Activated effector memory CD4-positive, alpha-beta T cell treated with anti-CD3 and anti-CD28 coated beads, Interleukin-2, amount 50 U/mL, for 16 hours (primary cell): ENCODE measurements around the gene MMS22L.

Experiments
- DNase-seq: peaks from one replicate; pipeline ENCODE4 v3.0.0-alpha.2; 2020

Gene MMS22L, protein sequence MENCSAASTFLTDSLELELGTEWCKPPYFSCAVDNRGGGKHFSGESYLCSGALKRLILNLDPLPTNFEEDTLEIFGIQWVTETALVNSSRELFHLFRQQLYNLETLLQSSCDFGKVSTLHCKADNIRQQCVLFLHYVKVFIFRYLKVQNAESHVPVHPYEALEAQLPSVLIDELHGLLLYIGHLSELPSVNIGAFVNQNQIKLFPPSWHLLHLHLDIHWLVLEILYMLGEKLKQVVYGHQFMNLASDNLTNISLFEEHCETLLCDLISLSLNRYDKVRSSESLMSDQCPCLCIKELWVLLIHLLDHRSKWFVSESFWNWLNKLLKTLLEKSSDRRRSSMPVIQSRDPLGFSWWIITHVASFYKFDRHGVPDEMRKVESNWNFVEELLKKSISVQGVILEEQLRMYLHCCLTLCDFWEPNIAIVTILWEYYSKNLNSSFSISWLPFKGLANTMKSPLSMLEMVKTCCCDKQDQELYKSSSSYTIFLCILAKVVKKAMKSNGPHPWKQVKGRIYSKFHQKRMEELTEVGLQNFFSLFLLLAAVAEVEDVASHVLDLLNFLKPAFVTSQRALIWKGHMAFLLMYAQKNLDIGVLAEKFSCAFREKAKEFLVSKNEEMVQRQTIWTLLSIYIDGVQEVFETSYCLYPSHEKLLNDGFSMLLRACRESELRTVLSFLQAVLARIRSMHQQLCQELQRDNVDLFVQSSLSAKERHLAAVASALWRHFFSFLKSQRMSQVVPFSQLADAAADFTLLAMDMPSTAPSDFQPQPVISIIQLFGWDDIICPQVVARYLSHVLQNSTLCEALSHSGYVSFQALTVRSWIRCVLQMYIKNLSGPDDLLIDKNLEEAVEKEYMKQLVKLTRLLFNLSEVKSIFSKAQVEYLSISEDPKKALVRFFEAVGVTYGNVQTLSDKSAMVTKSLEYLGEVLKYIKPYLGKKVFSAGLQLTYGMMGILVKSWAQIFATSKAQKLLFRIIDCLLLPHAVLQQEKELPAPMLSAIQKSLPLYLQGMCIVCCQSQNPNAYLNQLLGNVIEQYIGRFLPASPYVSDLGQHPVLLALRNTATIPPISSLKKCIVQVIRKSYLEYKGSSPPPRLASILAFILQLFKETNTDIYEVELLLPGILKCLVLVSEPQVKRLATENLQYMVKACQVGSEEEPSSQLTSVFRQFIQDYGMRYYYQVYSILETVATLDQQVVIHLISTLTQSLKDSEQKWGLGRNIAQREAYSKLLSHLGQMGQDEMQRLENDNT

DNA sequence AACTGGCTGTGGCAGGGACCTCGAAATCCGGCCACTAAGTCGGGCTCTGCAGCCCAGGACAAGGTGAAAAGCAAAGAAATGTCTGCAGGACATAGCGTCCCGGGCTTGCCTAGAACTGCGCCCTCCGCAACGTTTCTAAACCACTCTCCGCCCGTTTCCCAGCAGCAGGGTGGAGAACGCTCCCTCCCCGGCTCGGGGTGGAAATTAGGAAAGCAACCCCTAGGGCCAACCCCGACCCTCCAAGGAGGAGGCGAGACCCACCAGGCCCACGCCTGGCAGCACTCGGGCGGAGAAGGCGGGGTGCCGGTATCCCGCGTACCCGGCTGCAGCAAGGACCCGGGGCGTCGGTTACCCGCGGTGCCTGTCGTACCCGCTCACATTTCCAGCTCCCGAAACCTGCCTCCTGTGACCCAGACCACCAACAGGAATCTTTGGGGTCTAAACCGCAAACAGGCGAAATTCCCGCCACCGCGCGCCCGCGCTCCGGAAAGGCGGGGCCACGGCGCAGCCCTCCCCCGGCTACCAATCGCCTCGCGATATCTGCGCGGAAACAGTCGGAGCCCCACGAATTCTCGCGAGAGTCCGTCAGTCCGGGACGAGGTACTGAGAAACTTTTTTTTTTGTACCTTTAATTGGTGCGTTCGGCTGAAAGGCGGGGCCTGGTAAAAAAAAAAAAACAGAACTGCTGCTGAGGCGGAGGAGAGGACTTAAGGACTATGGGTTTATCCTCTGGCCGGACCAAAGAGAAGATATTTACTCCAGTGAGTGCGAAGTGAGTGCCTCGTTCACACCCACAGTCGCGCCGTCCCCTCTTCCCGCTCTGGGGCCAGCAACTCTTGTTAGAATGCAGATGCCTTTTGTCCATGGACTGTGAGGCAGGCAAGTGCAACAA is at the start of gene MMS22L:
Gene MMS22L, minus strand, starts transcription at position 491 of the 892 bp plus-strand sequence. CDS start 739 bp downstream, outside the sequence.
- peak; percentile 97 for DNase-seq

DNA sequence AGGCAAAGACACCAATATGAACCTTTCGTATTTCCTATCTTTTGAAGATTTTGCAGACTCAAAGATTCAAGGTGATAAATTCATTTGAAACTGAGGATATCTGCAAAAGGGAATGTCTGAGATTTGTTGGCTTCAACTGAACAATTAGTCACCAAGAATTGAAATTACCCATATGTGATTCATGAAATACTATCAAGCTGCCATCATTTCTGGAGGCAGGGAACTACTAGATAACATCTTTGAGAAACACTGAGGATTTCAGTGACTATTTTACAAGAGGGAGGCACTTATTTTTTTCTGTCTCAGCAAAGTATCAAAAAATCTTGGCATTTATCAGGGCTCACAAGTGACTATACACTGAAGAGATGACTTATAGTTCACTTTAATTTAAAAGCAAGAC is 39.8 kb upstream of the MMS22L start:
- no peak for DNase-seq

DNA sequence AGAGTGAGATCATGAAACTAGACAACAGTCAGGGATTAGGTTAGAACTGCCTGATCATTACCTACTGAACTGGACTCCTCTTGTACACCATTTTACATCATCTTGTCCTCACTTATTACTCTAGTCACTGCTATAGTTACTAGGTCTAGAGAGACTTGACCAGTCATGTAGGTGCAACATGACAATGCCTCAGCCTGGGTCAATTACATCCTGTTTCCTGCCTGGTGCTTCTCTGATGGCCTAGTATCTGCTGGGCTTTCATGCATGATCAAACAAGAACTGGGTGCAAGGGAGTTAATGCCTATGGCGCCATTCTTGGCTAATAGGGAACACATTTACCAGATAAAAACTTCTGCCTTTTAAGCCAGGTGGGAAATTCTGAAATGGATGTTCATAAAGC is 39.2 kb upstream of the MMS22L start:
- DNase-seq: no peak

DNA sequence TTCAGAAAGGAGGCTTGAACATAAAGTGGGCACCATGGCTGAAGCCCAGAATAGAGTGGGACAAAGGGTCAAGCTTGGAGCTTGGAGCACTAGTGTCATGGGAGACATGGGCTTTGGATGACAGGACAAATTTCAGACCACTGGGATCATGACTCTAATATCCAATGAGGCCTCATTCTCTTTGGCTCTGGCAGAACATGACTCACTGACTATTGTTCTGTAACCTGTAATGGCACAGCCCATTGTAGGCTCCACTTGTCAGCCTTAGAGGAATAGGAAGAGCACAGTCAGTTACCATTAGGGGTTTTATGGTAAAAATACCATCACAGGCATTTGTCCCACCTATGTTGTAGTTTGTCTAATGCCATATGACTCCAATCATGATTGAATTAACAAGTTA is 34.0 kb upstream of the MMS22L start:
- no peak for DNase-seq

DNA sequence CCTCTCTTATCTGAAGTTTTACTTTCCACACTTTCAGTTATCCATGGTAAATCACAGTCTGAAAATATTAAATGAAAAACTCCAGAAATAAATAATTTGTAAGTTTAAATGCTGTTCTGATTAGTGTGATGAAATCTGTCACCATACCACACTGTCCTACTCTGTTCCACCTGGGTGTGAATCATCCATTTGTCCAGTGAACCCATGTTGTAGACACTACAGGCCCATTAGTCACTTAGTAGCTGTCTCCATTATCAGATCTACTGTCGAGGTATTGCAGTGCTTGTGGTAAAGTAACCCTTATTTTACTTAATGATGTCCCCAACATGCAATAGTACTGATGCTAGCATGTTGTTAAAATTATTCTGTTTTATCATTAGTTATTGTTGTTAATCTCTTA is 29.2 kb upstream of the MMS22L start:
- no peak for DNase-seq

DNA sequence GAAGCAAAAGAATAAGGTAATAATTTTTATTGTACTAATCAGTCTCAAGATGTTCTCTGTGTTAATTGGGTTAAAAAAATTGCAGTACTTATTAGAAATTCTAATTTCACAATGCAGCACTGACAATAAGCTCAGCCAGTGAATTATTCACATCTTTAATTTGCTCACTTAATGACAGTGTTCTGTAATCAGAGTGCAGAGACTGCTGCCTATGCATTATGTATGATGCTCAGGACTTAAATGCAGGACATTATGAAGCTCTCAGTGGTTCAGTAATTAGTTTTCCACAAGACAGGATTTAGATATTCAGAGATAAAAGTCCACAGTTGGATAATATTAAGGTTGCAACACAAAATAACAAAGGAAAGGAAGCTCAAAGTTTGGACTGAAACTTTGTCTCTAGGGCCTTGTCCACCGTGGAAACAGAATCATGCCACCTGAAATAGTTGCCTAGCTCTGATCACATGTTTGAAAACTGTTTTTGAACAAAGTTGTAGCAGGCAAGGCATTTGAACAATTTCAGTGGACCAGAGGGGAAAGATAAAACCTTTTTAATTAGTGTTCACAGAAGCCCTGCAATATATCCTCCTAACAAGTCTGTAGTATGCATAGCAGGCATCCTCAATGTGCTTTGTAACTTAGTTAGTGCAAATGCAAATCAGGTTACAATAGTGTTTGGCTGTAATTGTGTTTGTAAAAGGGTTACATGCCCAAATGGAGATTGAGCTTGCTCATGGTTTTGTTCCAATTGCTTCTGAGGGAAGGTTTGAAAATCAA is 23.7 kb upstream of the MMS22L start:
- DNase-seq: no peak

DNA sequence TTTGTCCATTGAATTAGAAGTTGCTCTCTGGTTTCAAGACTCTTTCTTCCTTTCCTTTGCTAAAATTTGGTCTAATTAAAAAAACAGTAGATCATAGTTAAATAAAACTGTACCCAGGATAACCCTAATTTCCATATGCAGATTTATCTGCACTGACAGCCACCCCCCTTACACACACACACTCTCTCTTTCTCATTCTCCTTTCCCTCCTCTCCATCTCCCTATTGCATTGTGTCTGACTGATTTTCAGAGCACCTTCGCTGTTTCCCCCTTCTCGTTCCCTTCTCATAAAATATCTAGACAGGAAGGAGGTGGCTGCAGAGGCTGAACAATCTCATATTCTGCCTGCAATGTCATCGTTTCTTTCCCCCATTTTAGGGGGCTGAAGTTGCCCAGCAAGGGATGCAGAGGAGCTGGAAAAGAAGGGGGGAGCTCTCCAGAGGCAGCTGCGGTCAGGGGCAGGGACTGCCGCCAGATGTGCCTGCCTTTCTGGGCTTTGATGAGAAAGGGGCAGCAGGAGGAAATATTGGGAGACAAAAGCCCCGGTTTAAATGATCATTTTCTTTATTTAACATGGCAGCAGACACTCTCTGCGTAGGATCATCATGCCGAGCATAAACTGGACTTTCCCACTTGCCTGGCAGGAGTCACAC is 22.5 kb upstream of the MMS22L start:
- DNase-seq: no peak

DNA sequence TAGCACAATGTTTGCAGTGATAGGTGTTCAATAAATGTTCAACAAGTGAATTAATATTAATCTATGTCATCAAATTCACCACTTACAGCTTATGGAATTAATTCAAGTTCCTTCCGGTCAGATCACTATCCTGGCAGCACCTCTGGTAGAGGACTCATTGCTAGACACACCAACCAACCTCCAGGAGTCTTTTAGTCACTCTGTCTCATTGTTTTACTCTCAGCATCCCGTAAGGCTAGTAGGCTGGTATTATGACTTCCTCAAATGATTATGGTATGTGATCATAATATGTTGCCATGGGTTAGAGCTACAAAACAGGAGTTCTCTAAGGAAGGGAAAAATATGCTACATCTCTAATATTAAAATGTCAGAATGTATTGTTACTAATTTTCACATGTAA is 21.7 kb upstream of the MMS22L start:
- DNase-seq: no peak

DNA sequence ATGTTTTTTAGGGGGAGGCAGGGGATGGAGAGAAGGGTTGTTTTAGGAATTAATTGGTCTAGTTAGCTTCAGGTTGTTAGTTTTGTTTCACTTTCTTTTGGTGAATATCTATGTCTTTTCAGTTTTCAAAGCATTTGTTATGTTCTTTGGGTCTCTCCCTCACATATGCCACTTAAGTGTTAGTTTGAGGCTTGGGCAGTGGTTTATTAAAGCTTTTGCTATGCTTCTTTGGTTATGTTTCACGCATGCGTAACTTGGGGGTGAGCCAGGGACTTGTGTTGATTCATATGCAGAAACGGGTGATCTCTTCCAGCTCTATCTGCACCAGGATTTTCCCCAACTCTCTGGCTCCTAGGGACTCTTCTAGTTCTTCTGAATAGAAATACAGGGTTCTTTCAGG is 11.4 kb upstream of the MMS22L start:
- no peak for DNase-seq

DNA sequence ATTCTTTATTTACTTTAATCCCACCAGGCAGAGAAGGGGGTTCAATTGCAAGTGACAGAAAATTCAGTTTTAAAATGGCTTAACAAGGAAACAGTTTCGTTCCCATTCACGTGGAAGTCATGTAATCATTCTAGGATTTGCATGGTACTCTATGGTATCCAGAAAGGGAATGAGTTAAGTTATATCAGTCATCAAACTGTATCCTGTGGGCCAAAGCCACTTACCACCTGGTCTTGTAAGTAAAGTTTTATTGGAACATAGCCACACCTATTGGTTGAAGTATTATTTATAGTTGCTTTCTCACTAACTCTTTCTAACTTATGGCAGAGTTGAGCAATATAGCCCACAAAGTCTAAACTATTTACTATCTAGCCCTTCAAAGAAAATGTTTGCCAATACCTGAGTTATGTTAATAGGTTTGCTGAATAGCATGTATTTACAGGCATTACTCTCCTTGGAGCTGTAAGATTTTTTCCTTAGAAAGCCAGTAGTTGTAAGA is 10.2 kb upstream of the MMS22L start:
- no peak for DNase-seq

DNA sequence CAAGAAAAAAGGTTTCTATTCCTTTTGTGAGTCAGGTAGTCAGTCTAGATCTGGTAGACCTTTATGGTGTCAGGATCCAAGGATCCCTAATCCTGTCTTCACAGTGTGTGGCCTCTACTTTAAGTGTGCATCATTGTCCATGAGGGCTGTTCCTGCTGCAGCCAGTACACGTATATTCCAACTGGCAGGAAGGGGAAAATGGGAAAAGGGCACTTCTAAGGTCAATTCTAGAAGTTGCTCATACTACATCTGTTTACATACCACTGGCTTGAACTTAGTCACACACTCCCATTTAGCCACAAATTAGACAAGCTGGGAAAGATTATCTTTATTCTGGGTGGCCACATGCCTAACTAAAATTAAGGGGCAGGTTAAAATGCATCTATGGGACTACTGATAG is 9.7 kb upstream of the MMS22L start:
- DNase-seq: no peak

DNA sequence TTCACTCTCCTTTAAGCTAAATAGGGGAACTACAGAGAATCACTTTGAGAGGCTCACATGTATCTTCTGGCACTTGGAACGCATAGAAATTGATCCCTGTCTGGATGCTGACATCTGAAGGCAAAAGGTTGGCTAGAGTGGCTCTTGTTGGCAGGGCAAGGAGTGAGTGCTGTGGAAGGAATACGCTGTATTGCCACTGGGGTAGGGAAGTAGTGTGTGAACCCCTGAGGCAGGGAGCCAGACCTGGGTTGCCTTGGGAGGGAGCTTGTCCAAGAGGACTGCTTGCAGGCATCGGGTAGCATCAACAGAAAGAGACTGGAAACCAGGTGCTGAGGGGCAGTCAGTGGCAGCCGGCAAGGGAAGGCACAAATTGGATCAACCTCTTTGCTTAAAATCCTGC is 8.9 kb upstream of the MMS22L start:
- no peak for DNase-seq

DNA sequence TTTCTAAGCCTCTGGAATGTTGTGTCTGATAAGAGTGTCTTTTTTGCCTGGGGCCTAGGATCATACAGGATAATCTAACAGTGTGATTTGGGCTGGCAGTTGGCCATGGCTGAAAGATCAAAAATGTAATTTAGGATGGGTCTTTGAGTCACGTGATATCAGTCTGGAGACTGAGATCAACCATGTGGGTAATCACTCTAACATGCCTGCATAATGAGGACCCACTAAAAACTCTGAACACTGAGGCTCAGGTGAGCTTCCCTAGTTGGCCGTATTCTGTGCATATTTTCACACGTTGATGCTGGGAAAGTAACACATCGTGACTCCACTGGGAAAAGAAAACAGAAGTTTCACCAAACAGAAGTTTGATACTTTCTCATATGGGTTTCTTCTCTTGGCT is 6.3 kb upstream of the MMS22L start:
- DNase-seq: no peak

DNA sequence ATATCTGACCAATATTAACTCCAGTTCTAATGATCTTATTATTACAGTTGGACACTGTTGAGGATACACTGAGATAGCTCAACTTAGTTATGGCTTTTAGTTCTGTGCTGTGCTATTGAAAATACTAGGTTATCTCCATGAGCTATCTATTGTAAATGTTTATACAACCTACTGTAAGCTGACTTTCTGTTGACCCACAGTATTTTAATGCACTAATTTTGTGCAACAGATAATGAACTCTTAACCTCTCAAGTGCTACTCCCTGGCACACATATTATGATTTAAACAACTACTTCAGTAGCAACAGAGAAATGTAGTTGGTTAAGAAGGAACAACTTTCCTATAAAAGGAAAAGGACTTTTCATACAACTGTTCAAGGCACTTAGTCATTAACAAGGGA is 5.2 kb upstream of the MMS22L start:
- no peak for DNase-seq

DNA sequence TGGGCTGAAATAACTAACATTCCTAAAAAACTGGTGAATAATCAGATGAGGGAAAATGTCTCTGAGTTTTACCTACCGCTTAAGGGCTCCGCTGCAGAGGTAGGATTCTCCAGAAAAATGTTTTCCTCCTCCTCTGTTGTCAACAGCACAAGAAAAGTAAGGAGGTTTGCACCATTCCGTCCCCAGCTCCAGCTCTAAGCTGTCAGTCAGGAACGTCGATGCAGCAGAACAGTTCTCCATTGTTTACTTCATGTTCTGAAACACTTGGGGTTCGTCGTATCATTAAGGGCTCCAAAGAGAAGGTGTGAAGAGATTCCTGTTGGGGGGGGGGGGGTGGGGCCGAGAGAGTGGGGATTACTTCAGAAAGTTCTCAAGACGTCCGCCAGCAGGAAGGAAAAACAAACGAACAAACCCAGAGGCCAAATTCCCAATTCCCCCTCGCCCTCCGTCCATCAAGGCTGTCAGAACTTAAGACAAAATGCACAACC is 734 bp downstream of the MMS22L start:
- no peak for DNase-seq

DNA sequence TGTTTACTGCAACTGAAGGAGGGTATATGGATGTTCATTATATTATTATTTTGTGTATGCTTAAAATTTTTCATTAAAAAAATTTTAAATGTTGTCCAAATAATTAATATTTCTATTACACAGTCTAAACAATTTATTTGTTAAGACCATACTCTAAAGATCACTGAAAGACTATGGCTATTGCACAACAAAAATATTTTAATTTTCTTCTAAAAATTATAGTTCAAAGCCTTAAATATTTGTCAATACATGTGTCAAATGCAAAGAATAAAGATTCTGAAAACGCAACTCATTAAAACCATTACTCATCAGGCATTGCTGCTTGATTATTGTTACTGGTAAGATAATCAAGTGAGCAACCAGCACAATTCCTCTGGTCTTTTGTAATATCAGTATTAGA is 2.2 kb downstream of the MMS22L start:
- no peak for DNase-seq

DNA sequence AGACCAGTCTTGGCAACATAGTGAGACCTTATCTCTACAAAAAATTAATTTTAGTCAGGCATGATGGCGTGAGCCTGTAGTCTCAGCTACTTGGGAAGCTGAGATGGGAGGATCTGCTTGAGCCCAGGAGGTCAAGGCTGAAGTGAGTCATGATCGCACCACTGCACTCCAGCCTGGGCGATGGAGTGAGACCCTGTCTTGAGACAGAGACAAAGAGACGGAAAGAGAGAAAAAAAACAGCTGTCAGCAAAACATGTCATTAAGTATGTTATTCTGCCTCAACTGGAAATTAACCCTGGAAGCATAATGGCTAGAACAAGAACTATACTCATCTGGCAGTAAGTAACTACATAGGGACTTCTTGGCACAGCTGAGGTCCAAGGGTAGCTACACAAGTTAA is 7.2 kb downstream of the MMS22L start:
- no peak for DNase-seq

DNA sequence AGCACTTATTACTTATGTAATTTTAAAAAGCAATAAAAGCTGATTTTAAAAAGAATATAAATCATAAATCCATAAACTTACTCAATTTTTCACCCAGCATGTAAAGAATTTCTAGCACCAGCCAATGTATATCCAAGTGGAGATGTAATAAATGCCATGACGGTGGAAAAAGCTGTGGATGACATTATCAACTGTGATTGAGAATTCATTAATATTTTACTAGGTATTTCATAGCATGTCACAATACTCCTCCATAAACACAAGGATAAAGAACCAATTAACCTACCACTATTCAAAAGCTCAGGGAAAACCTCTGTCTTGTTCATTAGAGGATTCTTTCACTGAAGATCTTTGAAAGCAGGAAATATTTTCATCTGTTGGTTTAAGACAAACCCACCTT is 13.2 kb downstream of the MMS22L start:
- no peak for DNase-seq

DNA sequence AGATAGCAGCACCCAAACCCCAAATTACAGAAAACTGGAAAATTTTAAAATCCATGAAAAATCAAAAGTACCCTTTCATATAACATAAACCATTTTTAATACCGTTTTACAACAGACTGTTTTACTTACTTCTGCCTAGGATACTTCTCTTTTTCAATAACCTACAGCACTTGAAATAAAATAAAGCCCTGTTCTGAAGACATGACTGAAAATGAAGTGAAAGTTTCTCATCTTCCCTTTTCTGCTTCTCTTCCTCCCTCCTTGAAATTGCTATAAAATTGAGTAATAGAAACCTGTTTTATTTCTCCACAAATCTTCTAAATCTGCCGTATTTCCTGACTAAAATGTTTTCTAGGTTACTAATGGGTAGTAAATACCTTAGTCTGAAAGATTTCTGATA is 20.3 kb downstream of the MMS22L start:
- DNase-seq: no peak

DNA sequence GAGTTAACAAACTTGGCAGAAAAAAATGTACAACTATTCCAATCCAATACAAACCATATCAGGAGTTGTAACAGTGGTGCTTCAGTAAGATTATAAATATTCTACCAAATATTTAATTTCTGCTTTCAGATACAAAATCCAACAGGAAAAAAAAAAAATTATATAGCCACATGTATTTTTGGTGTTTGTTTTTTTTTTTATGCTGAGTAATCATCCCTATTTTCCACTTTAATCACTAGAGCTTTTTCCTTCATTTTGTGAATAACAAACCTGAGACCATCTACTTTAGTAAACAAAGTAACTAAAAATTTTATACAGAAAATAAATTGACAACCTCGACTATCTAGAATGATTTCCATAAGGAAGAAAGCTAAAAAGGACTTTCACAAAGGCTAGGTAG is 36.2 kb downstream of the MMS22L start:
- DNase-seq: no peak

DNA sequence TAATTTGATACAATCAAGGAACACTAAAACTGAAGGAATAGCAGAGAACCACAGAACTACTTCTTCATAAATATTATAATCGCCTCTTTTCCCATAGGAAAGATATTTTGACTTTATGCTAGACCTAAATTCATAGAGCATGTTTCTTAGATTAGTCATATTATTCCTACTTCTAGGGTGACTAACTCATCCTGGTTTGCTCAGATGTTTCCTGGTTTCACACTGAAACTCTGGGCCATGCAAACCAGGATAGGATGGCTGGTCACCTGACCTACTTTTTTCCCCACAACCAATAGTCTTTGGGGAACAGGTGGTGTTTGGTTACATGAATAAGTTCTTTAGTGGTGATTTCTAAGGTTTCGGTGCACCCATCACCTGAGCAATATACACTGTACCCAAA is 42.8 kb downstream of the MMS22L start:
- no peak for DNase-seq
